Measurements from ENCODE around the gene ATAD5.
"Not testable (repeated sequence)": the region's sequence is repeated elsewhere in the genome, so short reads cannot be mapped to it uniquely, and the experiment has no call there.

ATAD5 gene

GRCh38 chr17:30905742-30906100, 74.0 kb downstream of the ATAD5 start:
- peak overlapping the region; percentile 89 for H3K4me3 ChIP-seq (ENCODE audit: insufficient read length, low read depth)
- peaks cover 27% of the 10 kb centered on the region for H3K36me3 ChIP-seq (ENCODE audit: insufficient read depth, insufficient read length, low read length)
- no peaks in the 10 kb centered on the region for H3K9me3 ChIP-seq (ENCODE audit: insufficient read depth, low read length)
- H3K9ac ChIP-seq (ENCODE audit: insufficient read length, low read depth): peak overlapping the region; percentile 93
- no peaks in the 10 kb centered on the region for H3K4me1 ChIP-seq (ENCODE audit: insufficient read depth, insufficient read length)
- no peak for TF ChIP-seq ZNF274 (IDR thresholded peaks at IDR 0.05; ENCODE audit: low read depth, low read length)
- no peak for TF ChIP-seq YY1 (IDR thresholded peaks at IDR 0.05; ENCODE audit: insufficient read depth, insufficient read length)
- TF ChIP-seq SUZ12 (IDR thresholded peaks at IDR 0.05; ENCODE audit: extremely low read depth, insufficient read depth, insufficient read length): no peak
- DNase-seq (ENCODE audit: low read depth, low spot score): no peak
- no peaks in the 10 kb centered on the region for H3K27me3 ChIP-seq (ENCODE audit: insufficient read depth, insufficient read length)

GRCh38 chr17:30906101-30906911, 74.5 kb downstream of the ATAD5 start, which contains the start of gene TEFM:
Gene TEFM, minus strand, starts transcription at chr17:30906238. Its CDS starts 40 bp downstream, at chr17:30906198.
- peak within 1 kb of the TSS; percentile 93 for H3K9ac ChIP-seq (ENCODE audit: insufficient read length, low read depth)
- peak; percentile 77 for DNase-seq (ENCODE audit: low read depth, low spot score)
- H3K4me1 ChIP-seq (ENCODE audit: insufficient read depth, insufficient read length): no peaks in the 10 kb centered on the region
- peak within 1 kb of the TSS; percentile 89 for H3K4me3 ChIP-seq (ENCODE audit: insufficient read length, low read depth)
- no peaks in the 10 kb centered on the region for H3K9me3 ChIP-seq (ENCODE audit: insufficient read depth, low read length)
- peak; percentile 39 for TF ChIP-seq YY1 (IDR thresholded peaks at IDR 0.05; ENCODE audit: insufficient read depth, insufficient read length)
- no peak for TF ChIP-seq SUZ12 (IDR thresholded peaks at IDR 0.05; ENCODE audit: extremely low read depth, insufficient read depth, insufficient read length)
- no peaks in the 10 kb centered on the region for H3K27me3 ChIP-seq (ENCODE audit: insufficient read depth, insufficient read length)
- peaks cover 25% of the 10 kb centered on the region for H3K36me3 ChIP-seq (ENCODE audit: insufficient read depth, insufficient read length, low read length)

GRCh38 chr17:30908717-30909420, 77.1 kb downstream of the ATAD5 start:
- Histone ChIP-seq H3K27me3 (ENCODE audit: insufficient read depth, insufficient read length) (no peaks in the 10 kb centered on the region), H3K9ac (ENCODE audit: insufficient read length, low read depth) (no peak overlapping the region), H3K9me3 (ENCODE audit: insufficient read depth, low read length) (no peaks in the 10 kb centered on the region), H3K4me3 (ENCODE audit: insufficient read length, low read depth) (no peak overlapping the region), H3K36me3 (ENCODE audit: insufficient read depth, insufficient read length, low read length) (peaks cover 5% of the 10 kb centered on the region), H3K4me1 (ENCODE audit: insufficient read depth, insufficient read length) (no peaks in the 10 kb centered on the region)
- no peak for TF ChIP-seq YY1 (IDR thresholded peaks at IDR 0.05; ENCODE audit: insufficient read depth, insufficient read length)
- no peak for TF ChIP-seq ZNF274 (IDR thresholded peaks at IDR 0.05; ENCODE audit: low read depth, low read length)
- TF ChIP-seq SUZ12 (IDR thresholded peaks at IDR 0.05; ENCODE audit: extremely low read depth, insufficient read depth, insufficient read length): no peak
- no peak for DNase-seq (ENCODE audit: low read depth, low spot score)

GRCh38 chr17:30910151-30910550, 78.4 kb downstream of the ATAD5 start:
- not testable (repeated sequence) for H3K9ac ChIP-seq (ENCODE audit: insufficient read length, low read depth); H3K4me1 ChIP-seq (ENCODE audit: insufficient read depth, insufficient read length); H3K36me3 ChIP-seq (ENCODE audit: insufficient read depth, insufficient read length, low read length); H3K27me3 ChIP-seq (ENCODE audit: insufficient read depth, insufficient read length); H3K9me3 ChIP-seq (ENCODE audit: insufficient read depth, low read length); DNase-seq (ENCODE audit: low read depth, low spot score); H3K4me3 ChIP-seq (ENCODE audit: insufficient read length, low read depth)

- DNase-seq (ENCODE audit: low read depth, low spot score): no peak
- Histone ChIP-seq H3K4me3 (ENCODE audit: insufficient read length, low read depth) (no peak overlapping the region), H3K4me1 (ENCODE audit: insufficient read depth, insufficient read length) (no peaks in the 10 kb centered on the region), H3K9ac (ENCODE audit: insufficient read length, low read depth) (no peak overlapping the region), H3K36me3 (ENCODE audit: insufficient read depth, insufficient read length, low read length) (no peaks in the 10 kb centered on the region), H3K9me3 (ENCODE audit: insufficient read depth, low read length) (no peaks in the 10 kb centered on the region), H3K27me3 (ENCODE audit: insufficient read depth, insufficient read length) (no peaks in the 10 kb centered on the region)
- TF ChIP-seq ZNF274 (IDR thresholded peaks at IDR 0.05; ENCODE audit: low read depth, low read length) (no peak), YY1 (IDR thresholded peaks at IDR 0.05; ENCODE audit: insufficient read depth, insufficient read length) (no peak), SUZ12 (IDR thresholded peaks at IDR 0.05; ENCODE audit: extremely low read depth, insufficient read depth, insufficient read length) (no peak)
Measured at GRCh38 chr17:30913955-30914354, 82.2 kb downstream of the ATAD5 start.

- TF ChIP-seq SUZ12 (IDR thresholded peaks at IDR 0.05; ENCODE audit: extremely low read depth, insufficient read depth, insufficient read length) (no peak), ZNF274 (IDR thresholded peaks at IDR 0.05; ENCODE audit: low read depth, low read length) (no peak), YY1 (IDR thresholded peaks at IDR 0.05; ENCODE audit: insufficient read depth, insufficient read length) (no peak)
- no peak for DNase-seq (ENCODE audit: low read depth, low spot score)
- Histone ChIP-seq H3K9ac (ENCODE audit: insufficient read length, low read depth) (no peak overlapping the region), H3K4me1 (ENCODE audit: insufficient read depth, insufficient read length) (no peaks in the 10 kb centered on the region), H3K9me3 (ENCODE audit: insufficient read depth, low read length) (no peaks in the 10 kb centered on the region), H3K4me3 (ENCODE audit: insufficient read length, low read depth) (no peak overlapping the region), H3K36me3 (ENCODE audit: insufficient read depth, insufficient read length, low read length) (no peaks in the 10 kb centered on the region), H3K27me3 (ENCODE audit: insufficient read depth, insufficient read length) (peaks cover 8% of the 10 kb centered on the region)
Measured at GRCh38 chr17:30915833-30916611, 84.3 kb downstream of the ATAD5 start.

- no peak for DNase-seq (ENCODE audit: low read depth, low spot score)
- TF ChIP-seq SUZ12 (IDR thresholded peaks at IDR 0.05; ENCODE audit: extremely low read depth, insufficient read depth, insufficient read length) (no peak), YY1 (IDR thresholded peaks at IDR 0.05; ENCODE audit: insufficient read depth, insufficient read length) (no peak), ZNF274 (IDR thresholded peaks at IDR 0.05; ENCODE audit: low read depth, low read length) (no peak)
- Histone ChIP-seq H3K9ac (ENCODE audit: insufficient read length, low read depth) (no peak overlapping the region), H3K9me3 (ENCODE audit: insufficient read depth, low read length) (no peaks in the 10 kb centered on the region), H3K27me3 (ENCODE audit: insufficient read depth, insufficient read length) (peaks cover 19% of the 10 kb centered on the region), H3K4me3 (ENCODE audit: insufficient read length, low read depth) (no peak overlapping the region), H3K4me1 (ENCODE audit: insufficient read depth, insufficient read length) (no peaks in the 10 kb centered on the region), H3K36me3 (ENCODE audit: insufficient read depth, insufficient read length, low read length) (no peaks in the 10 kb centered on the region)
Measured at GRCh38 chr17:30917050-30917449, 85.3 kb downstream of the ATAD5 start.

Measured in NT2/D1 (cell line).